GOT3 (cell line): ENCODE results near the gene GALNS.

Source experiments
- DNase-seq: peaks from one replicate; lab custom pipeline; 2025; ENCODE audit warnings: mixed read lengths; lab: John Stamatoyannopoulos, UW

Gene GALNS

DNA sequence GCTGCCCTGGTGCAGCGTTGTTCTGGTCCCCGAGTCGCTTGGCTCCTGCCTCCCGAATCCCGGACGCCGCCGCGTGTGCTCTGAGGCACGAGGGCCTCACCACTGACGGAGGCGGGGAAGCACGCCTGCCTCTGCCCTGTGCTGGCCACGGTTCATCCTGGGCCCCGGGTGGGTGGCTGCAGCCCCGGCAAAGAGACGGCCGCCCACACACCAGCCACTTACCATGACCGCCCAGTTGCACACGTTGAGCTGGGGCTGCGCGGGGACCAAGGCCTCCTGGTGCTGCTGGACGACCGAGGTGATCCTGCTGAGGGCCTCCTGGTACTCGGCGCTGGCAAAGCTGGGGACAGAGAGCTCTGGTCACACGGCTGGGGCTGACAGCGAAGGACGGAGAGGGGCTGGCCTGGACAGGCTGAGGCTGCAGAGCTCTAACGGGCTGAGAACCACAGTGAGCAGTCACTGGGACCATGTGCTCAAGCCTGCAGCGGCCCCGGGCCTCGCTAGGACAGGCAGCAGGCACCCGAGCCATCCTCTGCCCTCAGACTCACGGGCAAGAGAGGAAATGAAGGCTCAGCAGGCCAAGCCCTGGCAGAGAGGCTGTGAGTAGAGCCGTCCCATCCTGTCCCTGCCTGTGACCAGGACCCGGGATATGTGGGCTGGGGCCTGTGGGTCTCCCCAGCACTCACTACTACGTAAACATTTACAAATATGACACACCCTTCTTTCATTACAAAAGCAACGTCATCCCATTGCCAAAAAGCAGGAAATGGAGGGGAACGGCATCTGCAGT, 38.8 kb downstream of the GALNS start:
- DNase-seq, result no peak

DNA sequence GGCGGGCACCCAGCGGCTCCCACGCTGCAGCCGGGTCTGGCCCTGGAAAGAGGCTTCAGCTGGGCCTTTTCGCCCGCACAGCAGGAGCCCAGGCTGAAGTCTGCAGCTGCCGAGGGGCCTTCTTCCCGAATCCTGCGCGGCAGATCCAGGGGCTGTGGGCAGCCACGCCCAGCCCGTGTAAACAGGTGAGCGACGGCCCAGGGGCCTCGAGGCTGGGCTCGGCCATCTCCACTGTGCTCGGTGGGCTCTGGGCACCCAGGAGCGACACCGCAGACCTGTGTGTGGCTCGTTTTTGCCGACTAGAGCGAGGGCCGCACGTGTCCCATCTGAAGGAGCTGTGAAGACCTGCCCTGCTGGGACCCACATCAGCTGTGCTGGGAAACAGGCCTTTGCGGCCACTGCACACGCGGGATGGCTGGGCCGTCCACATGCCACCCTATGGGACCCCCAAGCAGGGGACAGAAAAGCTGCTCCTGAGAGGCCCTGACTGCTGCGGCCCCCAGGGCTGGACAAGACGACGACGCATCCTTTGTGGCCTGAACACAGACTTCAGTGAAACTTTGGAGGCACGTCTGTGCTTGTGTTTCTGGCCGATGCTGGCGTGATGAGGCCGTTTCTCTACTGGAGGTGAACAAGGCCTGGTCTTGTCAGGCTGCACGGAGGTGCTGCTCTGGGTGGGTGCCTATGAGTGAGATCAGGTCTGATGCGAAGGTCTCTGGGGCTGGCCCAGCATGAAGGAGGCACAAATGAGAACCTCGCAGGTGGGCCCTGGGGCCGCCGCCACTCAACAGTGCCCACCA, 39.8 kb downstream of the GALNS start:
- no peak for DNase-seq

GRCh38 chr16:88815901-88816589, 40.7 kb downstream of the GALNS start:
- no peak for DNase-seq

GRCh38 chr16:88815227-88815626, 41.5 kb downstream of the GALNS start:
- no peak for DNase-seq

- no peak for DNase-seq
Observed at GRCh38 chr16:88814144-88814502, 42.6 kb downstream of the GALNS start.

DNA sequence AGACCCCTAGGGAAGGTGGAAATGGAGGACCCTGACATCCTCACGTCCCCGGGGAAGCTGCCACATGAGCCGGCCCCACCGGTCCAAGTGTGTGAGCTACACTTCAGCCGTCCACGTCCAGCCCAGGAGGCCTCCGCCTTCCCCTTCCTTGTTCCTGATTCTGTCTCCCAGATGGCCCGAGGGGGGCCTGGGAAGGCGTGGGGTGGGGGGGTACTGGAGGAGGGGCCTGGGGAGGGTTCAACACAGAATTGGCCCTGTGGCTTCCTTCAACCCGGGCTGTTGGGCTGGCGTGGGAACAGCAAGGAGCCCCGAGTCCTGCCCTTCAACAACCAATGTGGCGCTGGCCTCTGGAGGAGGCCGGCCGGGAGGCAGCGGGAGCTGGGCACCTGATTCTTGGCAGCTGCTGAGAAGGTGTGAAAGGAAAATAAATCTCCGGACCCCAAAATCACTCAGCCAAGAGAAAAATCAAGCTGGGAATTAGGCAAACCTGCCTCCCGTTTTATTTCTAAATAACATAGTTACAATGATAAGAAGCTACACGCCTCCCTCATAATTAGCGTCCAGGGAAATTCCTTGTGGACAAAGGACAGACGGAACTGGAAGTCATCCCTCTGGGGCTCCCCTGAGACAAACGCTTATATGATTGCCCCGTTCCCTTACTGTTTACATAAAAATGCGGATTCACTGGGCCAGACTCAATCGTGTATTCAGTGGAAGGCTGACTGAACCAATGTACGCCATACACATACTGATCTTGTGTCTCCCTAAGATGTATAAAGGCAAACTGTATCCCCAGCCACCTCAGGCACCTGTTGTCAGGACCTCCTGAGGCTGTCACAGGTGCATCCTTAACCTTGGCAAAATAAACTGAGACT, 43.2 kb downstream of the GALNS start:
- no peak for DNase-seq

DNA sequence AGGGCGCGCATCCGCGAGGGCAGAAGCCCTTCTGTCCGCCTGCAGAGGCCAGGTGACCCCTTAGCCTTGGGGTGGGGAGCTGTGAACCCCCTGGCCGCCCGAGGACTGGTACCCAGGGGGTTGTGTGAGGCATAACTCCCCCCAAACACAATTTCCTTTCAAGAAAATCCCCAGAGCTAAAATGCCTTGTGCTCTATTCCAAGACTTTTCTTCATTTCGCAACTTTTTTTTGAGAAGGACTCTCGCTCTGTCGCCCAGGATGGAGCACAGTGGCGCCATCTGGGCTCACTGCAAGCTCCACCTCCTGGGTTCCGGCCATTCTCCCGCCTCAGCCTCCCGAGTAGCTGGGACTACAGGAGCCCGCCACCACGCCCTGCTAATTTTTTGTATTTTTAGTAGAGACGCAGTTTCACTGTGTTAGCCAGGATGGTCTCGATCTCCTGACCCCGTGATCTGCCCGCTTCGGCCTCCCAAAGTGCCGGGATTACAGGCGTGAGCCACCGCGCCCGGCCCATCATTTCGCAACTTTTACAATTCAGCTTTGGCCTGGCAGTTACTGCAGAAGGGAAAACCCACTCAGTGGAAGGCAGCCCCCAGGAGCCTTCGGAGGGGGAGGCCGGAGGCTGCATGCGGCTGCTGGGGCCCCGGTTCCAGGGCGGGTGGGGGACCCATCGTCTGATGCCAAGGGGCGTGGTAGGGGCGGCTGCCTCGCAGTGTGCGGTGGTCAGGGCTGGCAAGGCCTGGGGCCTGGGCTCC, 44.1 kb downstream of the GALNS start:
- DNase-seq, result no peak

DNA sequence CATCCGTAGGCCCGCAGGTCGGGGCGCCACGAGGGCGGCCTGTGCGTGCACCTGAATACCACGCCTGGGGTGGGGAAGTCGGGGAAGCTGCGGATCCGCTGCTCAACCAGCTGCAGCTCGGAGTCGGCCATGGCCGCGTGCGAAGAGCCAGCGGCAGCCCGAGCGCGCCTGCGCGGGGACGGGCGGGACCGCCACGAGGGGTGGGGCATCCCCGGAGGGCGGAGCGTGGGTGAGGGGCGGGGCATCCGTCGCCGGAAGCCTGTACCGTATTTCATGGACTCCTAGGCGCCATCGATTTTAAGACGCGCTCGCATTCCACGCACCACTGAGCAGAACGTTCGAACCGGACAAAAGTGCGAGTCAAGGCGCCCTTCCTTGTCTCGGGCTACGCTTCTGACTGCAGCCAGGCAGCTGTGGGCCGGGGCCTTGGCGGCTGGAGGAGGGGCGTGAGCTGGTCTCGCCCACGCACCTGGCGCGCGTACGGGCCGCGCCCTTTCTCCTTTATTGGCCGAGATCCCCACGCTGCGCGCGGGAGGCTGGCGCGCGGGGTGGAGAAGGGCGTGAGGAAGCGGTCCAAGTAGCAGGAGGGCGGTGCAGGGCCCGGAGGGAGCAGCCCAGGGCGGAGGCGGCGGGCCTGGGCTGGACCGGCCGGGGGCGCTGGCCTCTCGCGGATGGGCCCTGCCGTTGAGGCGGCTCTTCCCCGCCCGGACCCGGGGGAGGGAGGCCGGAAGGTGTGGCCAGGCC, 44.8 kb downstream of the GALNS start, which contains the start of gene APRT:
TSS of gene APRT (minus strand) at position 160 of the 744 bp plus-strand sequence. CDS start at position 131, 29 bp downstream.
- peak; percentile 87 for DNase-seq

- DNase-seq, result peak; percentile 37
Observed at GRCh38 chr16:88810912-88811768, 45.6 kb downstream of the GALNS start.

DNA sequence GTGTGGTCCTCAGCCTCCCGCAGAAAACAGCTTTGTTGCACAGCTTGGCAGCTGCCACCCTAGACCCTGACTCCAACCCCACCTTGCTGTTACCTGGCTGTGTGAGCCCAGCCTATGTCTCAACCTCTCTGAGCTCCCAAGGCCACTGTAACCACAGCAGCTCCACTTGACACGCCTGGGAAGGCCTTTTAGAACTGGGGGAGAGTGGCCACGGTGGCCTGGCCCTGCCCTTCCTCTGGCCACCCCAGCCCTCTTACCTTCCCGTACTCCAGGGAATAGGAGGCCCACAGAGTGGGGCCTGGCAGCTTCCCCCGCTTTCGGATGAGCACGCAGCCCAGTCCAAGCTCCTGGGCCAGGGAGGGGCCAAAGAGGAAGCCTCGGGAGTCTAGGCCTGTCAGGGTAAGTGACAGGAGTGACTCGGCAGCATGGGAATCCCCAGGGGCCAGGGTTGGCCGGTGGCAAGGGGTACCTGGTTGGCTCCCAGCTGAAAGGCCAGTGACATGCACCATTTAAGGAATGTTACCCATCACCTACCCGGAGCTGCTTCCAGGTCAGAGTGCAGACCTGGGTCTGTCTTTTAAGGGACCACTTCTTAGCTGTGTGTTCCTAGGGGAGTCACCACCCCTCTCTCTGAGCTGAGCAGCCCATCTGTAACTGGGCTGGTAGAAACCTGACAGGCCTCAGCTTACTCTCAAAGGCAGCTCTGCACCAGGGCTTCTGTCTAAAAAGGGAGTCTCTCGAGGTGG, 46.4 kb downstream of the GALNS start:
- DNase-seq, result no peak

GRCh38 chr16:88809676-88810165, 47.0 kb downstream of the GALNS start:
- DNase-seq, result no peak

- no peak for DNase-seq
Observed at GRCh38 chr16:88809068-88809675, 47.6 kb downstream of the GALNS start.

GRCh38 chr16:88807626-88808453, 48.9 kb downstream of the GALNS start:
- no peak for DNase-seq

GRCh38 chr16:88807142-88807625, 49.6 kb downstream of the GALNS start:
- DNase-seq, result no peak

DNA sequence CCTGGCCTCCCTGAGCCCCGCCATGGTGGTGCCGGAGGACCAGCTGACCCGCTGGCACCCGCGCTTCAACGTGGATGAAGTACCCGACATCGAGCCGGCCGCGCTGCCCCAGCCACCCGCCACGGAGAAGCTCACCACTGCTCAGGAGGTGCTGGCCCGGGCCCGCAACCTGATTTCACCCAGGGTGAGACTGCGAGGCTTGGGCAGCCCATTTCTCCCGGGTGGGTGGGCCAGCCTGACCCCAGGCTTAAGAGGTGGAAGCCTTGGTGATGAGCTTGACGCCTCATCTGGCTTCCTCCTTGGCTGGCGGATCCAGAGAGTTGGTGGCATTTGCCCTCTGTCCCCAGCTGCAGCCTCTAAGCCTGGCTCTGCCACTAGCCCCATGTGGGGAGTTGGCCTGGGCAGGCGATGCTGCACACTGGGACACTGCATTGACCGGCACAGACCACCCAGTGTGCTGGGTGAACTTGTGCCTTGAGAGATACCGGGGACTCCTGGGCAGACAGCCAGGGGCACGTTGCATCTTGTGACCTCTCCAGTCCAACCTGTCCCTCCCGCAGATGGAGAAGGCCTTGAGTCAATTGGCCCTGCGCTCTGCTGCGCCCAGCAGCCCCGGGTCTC, 50.1 kb downstream of the GALNS start:
- DNase-seq, result no peak

DNA sequence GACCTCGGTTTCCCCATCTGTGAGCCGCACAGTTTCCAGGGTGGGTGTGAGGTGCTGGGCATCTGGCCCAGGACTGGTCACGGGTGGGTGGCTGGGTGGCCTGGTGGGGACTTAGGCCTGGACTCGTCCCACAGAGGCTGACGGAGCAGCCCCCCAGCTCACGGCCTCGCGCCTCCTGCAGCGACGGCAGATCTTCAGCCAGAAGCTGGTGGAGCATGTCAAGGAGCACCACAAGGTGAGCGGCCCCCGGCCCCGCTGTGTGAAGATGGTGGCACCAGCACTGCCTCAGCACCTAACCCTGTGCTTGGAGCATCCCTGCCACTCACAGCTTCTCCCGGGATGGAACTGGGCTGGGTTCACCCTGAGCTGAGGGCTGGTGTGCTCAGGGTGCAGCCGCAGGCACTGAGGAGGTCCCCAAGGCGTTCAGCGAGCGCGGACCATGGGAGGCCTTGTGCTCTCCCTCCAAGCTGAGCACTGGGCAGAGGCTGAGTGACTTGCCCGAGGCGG, 50.8 kb downstream of the GALNS start:
- DNase-seq, result no peak
